B cell (primary cell): ENCODE measurements around the gene PTPRM. TPM values are rescaled to one million over a fixed set of nuclear protein-coding genes. Genes with fewer than 3 reads are reported as not detected.

Experiments
- ATAC-seq: fragments of 200-7000 bp; cut with Tn5 transposase; one replicate; pipeline ENCODE4 v1.10.0; 2021; ENCODE audit warnings: low read depth, mild to moderate bottlenecking, moderate number of reproducible peaks, moderate library complexity
- CTCF ChIA-PET: fragments of 350-600 bp; sonication (Branson Sonifier 250); formaldehyde crosslinking; loops from one replicate; lab custom pipeline; 2021; ENCODE audit warnings: antibody characterized with exemption, inconsistent platforms; lab: Charles Lee
- POLR2A ChIA-PET: fragments of 350-600 bp; sonication (Branson Sonifier 250); formaldehyde crosslinking; loops from one replicate; lab custom pipeline; 2021; ENCODE audit warnings: antibody characterized with exemption; lab: Charles Lee
- DNase-seq: peaks from one replicate; pipeline ENCODE4 v3.0.0; 2013
- H2AFZ ChIP-seq: 2 replicates; pipeline ENCODE4 v1.6.1; 2012; ENCODE audit warnings: mild to moderate bottlenecking, low read depth, low read length; ENCODE audit not compliant: insufficient read depth, poor library complexity, severe bottlenecking
- H3K27ac ChIP-seq, 2 donors: 1 replicate in 1 of 2; 2 replicates in 1 of 2; pipeline ENCODE4 v1.5.1; 2012 to 2013; ENCODE audit warnings: low read length in 2 of 2, mild to moderate bottlenecking in 2 of 2, moderate library complexity in 1 of 2
- H3K27me3 ChIP-seq, 4 experiments: fragments of 200-600 bp in 1 of 4; sonication (generic) in 1 of 4; replicated peaks in 1 of 4; 1 replicate in 2 of 4; 2 replicates in 2 of 4; pipeline versions ENCODE4 v1.6.1 to v1.7.0; 2013 to 2016; ENCODE audit warnings: low read length in 3 of 4, mild to moderate bottlenecking in 2 of 4, mixed read lengths in 1 of 4, moderate library complexity in 1 of 4; ENCODE audit not compliant: insufficient read depth in 4 of 4, control insufficient read depth in 3 of 4; ENCODE audit errors: control extremely low read depth in 1 of 4
- H3K36me3 ChIP-seq, 2 experiments: replicated peaks in 1 of 2; 1 replicate in 1 of 2; 2 replicates in 1 of 2; pipeline versions ENCODE4 v1.6.1 to v1.7.1; 2013; ENCODE audit warnings: low read length in 1 of 2; ENCODE audit not compliant: insufficient read depth in 2 of 2, control insufficient read depth in 1 of 2; ENCODE audit errors: control extremely low read depth in 1 of 2, extremely low read depth in 1 of 2
- H3K4me1 ChIP-seq, 2 donors: fragments of 200-600 bp in 1 of 2; sonication (generic) in 1 of 2; 1 replicate in 1 of 2; 2 replicates in 1 of 2; pipeline versions ENCODE4 v1.5.1 to v1.6.1; 2013 to 2017; ENCODE audit warnings: low read length in 2 of 2; ENCODE audit not compliant: control insufficient read depth in 2 of 2, insufficient read depth in 2 of 2
- H3K4me2 ChIP-seq: replicated peaks from 2 replicates; pipeline ENCODE3; 2012; ENCODE audit warnings: mild to moderate bottlenecking, low read depth, low read length; ENCODE audit not compliant: poor library complexity, severe bottlenecking
- H3K4me3 ChIP-seq, 5 experiments: fragments of 200-600 bp in 1 of 5; sonication (generic) in 1 of 5; 1 replicate in 3 of 5; 2 replicates in 2 of 5; pipeline versions ENCODE4 v1.5.1 to v1.7.0; 2011 to 2016; ENCODE audit warnings: low read length in 4 of 5, mild to moderate bottlenecking in 4 of 5, low read depth in 2 of 5, control low read depth in 1 of 5, moderate library complexity in 1 of 5; ENCODE audit not compliant: insufficient read depth in 1 of 5; ENCODE audit errors: control extremely low read depth in 1 of 5, extremely low read depth in 1 of 5
- H3K79me2 ChIP-seq: fragments of 200-600 bp; sonication (generic); one replicate; pipeline ENCODE4 v1.6.0; 2016; ENCODE audit warnings: low read length; ENCODE audit not compliant: control insufficient read depth, insufficient read depth
- H3K9ac ChIP-seq: fragments of 200-600 bp; sonication (generic); 2 replicates; pipeline ENCODE4 v1.6.1; 2017; ENCODE audit warnings: mild to moderate bottlenecking, low read length, moderate library complexity
- H3K9me3 ChIP-seq, 3 donors: one replicate each; pipeline versions ENCODE4 v1.6.1 to v1.7.1; 2013; ENCODE audit warnings: low read length in 2 of 3; ENCODE audit not compliant: control insufficient read depth in 2 of 3, insufficient read depth in 1 of 3; ENCODE audit errors: control extremely low read depth in 1 of 3
- H4K20me1 ChIP-seq: 2 replicates; pipeline ENCODE4 v1.6.0; 2012; ENCODE audit warnings: mild to moderate bottlenecking, low read length; ENCODE audit not compliant: insufficient read depth, control insufficient read depth, poor library complexity, severe bottlenecking
- H3K27ac Mint-ChIP-seq: one replicate; pipeline ENCODE4 v1.8.0; 2021; ENCODE audit warnings: mixed read lengths
- H3K27me3 Mint-ChIP-seq: one replicate; pipeline ENCODE4 v1.8.0; 2021; ENCODE audit warnings: mixed read lengths
- H3K4me1 Mint-ChIP-seq: one replicate; pipeline ENCODE4 v1.8.0; 2021; ENCODE audit warnings: mixed read lengths
- H3K4me3 Mint-ChIP-seq: one replicate; pipeline ENCODE4 v1.8.0; 2021; ENCODE audit warnings: mixed read lengths
- H3K9me3 Mint-ChIP-seq: one replicate; pipeline ENCODE4 v1.8.0; 2022; ENCODE audit warnings: mixed read lengths; ENCODE audit not compliant: insufficient read depth
- EZH2 ChIP-seq: IDR thresholded peaks from 2 replicates; pipeline ENCODE4 v1.6.1; 2012; ENCODE audit warnings: borderline replicate concordance, low read depth, mild to moderate bottlenecking, moderate library complexity, low read length; ENCODE audit not compliant: insufficient read depth, poor library complexity, severe bottlenecking
- WGBS: methylation state at CpG from one replicate; pipeline ENCODE4 v1.1.5; 2013; ENCODE audit warnings: missing lambda C conversion rate; ENCODE audit not compliant: insufficient coverage; 5-methylcytosine and 5-hydroxymethylcytosine counted together
- intact Hi-C: fragments of 100-400 bp; cut with micrococcal nuclease; formaldehyde crosslinking; loops from one replicate; pipeline ENCODE4 v1.10.0; 2022
- polyA plus RNA-seq: library from polyadenylated mRNA; depleted of rRNA; stranded (reverse); fragments of >200 nt; gene quantifications from 2 replicates; pipeline ENCODE4 v1.2.3, GENCODE V29; 2012
- total RNA-seq, 2 donors: library from RNA; stranded (reverse); fragments of 120-200 nt in 1 of 2; gene quantifications; 1 replicate in 1 of 2; 2 replicates in 1 of 2; pipeline versions ENCODE4 v1.2.3 to v1.2.4, GENCODE V29; 2013 to 2022
- TF ChIP-seq, protein P1 (sequence below): fragments of 200-600 bp; IDR thresholded peaks from one replicate; pipeline ENCODE4 v1.8.0; 2022; ENCODE audit warnings: antibody characterized with exemption, mild to moderate bottlenecking

PTPRM gene
- total and polyA plus RNA-seq, 2 donors (not counting 1 experiment from before 2014, with no cell fraction given) = 0.20 to 0.89 TPM

DNA sequence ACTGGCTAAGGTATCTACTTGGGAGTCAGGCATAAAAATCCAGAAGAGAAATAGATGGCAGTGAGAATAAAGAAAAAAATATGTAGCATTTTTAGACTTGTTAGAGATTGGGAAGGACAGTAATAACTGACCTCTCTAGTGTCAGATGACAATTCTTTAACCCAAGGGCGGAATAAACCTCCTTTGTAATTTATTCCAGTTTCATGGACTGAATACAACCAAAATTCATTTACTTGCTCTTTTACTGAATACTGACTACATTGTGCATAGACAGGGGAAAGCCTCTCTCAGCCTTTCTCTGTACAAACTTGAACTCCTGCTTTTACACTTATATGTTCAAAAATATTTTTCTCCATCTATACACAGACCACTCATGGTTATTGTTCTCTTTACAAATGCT lies 566.8 kb downstream of the PTPRM start:
- H3K27ac ChIP-seq = no peak overlapping the region
- no peak overlapping the region for H2AFZ ChIP-seq
- no peaks in the 10 kb centered on the region for H3K27me3 Mint-ChIP-seq
- H3K4me2 ChIP-seq = no peak overlapping the region
- no peak for TF ChIP-seq EZH2
- TF ChIP-seq, protein P1, sequence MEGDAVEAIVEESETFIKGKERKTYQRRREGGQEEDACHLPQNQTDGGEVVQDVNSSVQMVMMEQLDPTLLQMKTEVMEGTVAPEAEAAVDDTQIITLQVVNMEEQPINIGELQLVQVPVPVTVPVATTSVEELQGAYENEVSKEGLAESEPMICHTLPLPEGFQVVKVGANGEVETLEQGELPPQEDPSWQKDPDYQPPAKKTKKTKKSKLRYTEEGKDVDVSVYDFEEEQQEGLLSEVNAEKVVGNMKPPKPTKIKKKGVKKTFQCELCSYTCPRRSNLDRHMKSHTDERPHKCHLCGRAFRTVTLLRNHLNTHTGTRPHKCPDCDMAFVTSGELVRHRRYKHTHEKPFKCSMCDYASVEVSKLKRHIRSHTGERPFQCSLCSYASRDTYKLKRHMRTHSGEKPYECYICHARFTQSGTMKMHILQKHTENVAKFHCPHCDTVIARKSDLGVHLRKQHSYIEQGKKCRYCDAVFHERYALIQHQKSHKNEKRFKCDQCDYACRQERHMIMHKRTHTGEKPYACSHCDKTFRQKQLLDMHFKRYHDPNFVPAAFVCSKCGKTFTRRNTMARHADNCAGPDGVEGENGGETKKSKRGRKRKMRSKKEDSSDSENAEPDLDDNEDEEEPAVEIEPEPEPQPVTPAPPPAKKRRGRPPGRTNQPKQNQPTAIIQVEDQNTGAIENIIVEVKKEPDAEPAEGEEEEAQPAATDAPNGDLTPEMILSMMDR = no peak
- ATAC-seq (no peak), DNase-seq (no peak)
- no peaks in the 10 kb centered on the region for H3K4me1 ChIP-seq
- H3K9me3 Mint-ChIP-seq = no peaks in the 10 kb centered on the region
- H3K9ac ChIP-seq = no peak overlapping the region
- H3K27me3 ChIP-seq = no peaks in the 10 kb centered on the region
- H3K9me3 ChIP-seq = peaks cover 0 to 5% (median 0%) of the 10 kb centered on the region in 3 donors
- no CpG with 5 or more reads among the region's 1 CpG for WGBS
- CTCF ChIA-PET = no interaction called here
- H3K79me2 ChIP-seq = no peaks in the 10 kb centered on the region
- H4K20me1 ChIP-seq = no peaks in the 10 kb centered on the region
- POLR2A ChIA-PET = no interaction called here
- no peak overlapping the region for H3K27ac Mint-ChIP-seq
- no peak overlapping the region for H3K4me3 Mint-ChIP-seq
- H3K4me3 ChIP-seq = no peak overlapping the region
- H3K4me1 Mint-ChIP-seq = no peaks in the 10 kb centered on the region
- no peaks in the 10 kb centered on the region for H3K36me3 ChIP-seq
- intact Hi-C loops = no loop called here

DNA sequence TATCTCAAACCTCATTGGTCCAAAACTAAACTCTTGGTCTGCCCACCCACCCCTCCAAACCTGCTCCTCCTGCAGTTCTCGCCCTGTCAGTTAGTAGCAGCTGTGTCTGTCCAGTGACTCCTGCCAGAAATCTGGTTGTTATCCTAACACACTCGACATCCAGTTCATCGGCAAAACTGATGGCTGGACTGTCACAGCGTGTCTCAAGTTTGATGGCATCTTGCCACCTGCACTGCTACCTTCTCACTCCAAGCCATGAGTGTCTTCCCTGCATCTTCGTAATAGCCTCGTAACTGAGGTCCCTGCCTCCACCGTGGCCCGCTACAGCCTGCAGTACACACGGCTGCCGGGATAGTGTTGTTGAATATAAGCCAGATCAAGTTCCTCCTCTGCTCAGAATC lies 572.0 kb downstream of the PTPRM start:
- H3K4me2 ChIP-seq = no peak overlapping the region
- no peaks in the 10 kb centered on the region for H3K27me3 Mint-ChIP-seq
- no peak overlapping the region for H3K27ac Mint-ChIP-seq
- no peak for ATAC-seq
- no peak for DNase-seq
- H3K27ac ChIP-seq = no peak overlapping the region
- H3K4me3 ChIP-seq = no peak overlapping the region
- H3K27me3 ChIP-seq = no peaks in the 10 kb centered on the region
- no peak overlapping the region for H3K9ac ChIP-seq
- 73% methylated on average over 8 of the region's 10 CpGs for WGBS
- H3K9me3 ChIP-seq = peaks cover 0 to 7% (median 0%) of the 10 kb centered on the region in 3 donors
- TF ChIP-seq EZH2 = no peak
- TF ChIP-seq, protein P1 = no peak
- POLR2A ChIA-PET = no interaction called here
- intact Hi-C loops = no loop called here
- H3K79me2 ChIP-seq = no peaks in the 10 kb centered on the region
- no peak overlapping the region for H3K4me3 Mint-ChIP-seq
- H3K9me3 Mint-ChIP-seq = no peaks in the 10 kb centered on the region
- no peaks in the 10 kb centered on the region for H3K4me1 ChIP-seq
- CTCF ChIA-PET = no interaction called here
- no peaks in the 10 kb centered on the region for H3K36me3 ChIP-seq
- H2AFZ ChIP-seq = no peak overlapping the region
- no peaks in the 10 kb centered on the region for H4K20me1 ChIP-seq
- H3K4me1 Mint-ChIP-seq = no peaks in the 10 kb centered on the region
